ENCODE results near the gene KRTAP6-1.

DNA sequence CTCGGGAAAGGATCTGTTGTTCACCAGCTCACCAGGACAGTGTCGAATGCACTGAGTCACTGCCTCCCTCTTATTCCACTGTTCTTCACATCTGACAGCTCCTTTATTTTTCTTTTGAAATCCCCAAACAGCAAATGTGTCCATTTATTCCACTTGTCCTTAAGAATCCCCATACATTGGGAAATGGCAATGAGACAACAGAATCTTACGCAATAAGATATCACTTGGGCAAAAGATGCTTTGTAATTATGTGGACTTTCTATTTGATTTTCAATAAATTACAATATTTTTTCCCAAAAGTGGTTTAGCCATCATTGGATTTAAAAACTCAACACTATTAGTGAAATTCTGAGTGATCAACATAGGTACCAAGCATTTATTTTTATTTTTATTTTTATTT lies 25.0 kb upstream of the KRTAP6-1 start:
- TF ChIP-seq, protein P1, sequence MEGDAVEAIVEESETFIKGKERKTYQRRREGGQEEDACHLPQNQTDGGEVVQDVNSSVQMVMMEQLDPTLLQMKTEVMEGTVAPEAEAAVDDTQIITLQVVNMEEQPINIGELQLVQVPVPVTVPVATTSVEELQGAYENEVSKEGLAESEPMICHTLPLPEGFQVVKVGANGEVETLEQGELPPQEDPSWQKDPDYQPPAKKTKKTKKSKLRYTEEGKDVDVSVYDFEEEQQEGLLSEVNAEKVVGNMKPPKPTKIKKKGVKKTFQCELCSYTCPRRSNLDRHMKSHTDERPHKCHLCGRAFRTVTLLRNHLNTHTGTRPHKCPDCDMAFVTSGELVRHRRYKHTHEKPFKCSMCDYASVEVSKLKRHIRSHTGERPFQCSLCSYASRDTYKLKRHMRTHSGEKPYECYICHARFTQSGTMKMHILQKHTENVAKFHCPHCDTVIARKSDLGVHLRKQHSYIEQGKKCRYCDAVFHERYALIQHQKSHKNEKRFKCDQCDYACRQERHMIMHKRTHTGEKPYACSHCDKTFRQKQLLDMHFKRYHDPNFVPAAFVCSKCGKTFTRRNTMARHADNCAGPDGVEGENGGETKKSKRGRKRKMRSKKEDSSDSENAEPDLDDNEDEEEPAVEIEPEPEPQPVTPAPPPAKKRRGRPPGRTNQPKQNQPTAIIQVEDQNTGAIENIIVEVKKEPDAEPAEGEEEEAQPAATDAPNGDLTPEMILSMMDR (IDR thresholded peaks at IDR 0.05): no peak
- no peak for TF ChIP-seq POLR2A (IDR thresholded peaks at IDR 0.05)

Measured in testis (tissue), 2 donors.